Measurements from ENCODE around the gene NLRP7.
"Not testable (repeated sequence)": the region's sequence is repeated elsewhere in the genome, so short reads cannot be mapped to it uniquely, and the experiment has no call there.

Gene NLRP7

DNA sequence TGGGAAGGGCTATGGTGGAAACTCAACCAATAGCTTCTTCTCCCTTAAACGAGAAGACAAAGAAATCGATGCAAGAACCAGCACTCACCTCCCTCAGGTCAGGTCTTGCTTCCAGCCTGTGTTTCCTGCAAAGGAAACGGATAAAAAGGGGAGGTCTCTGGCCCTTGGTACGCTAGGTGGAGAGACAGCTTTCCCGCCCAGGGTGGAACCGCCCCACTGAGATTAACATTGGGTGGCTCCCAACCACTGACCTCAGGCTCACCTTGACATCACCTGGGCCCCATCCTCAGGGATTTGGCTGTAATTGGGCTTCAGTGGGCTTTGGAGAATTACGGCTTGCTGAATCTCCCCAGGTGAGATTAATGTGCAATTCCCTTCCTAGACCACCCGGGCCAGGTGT, at the start of gene NLRP7:
NLRP7 (minus strand) TSS at position 150 of the 400 bp plus-strand sequence.
- no peak for DNase-seq

DNA sequence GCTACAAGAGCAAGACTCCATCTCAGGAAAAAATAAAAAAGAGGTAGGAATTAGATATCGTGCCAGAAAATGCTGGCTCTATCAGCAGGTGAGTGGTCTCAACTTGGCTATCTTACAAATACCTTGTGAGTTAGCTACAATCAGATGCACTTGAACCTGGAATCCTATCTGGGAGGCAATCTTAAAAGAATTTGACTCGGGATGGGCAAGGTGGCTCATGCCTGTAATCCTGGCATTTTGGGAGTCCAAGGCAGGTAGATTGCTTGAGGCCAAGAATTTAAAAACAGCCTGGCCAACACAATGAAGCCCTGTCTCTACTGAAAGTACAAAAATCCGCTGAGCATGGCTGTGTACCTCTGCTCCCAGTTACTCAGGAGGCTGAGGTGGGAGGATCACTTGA, 48.2 kb upstream of the NLRP7 start:
- no peak for DNase-seq

DNA sequence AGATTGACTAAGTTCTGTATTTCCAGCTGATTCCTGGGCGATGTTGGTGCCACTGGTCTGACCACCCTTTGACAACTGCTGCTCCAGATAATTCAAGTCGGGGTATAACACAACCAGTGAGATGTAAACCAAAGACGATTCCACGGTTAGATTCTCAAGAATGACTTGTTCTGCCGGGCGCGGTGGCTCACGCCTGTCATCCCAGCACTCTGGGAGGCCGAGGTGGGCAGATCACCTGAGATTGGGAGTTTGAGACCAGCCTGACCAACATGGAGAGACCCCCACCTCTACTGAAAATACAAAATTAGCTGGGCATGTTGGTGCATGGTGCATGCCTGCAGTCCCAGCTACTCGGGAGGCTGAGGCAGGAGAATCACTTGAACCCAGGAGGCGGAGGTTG, 42.2 kb upstream of the NLRP7 start:
- DNase-seq, result not testable (repeated sequence)

DNA sequence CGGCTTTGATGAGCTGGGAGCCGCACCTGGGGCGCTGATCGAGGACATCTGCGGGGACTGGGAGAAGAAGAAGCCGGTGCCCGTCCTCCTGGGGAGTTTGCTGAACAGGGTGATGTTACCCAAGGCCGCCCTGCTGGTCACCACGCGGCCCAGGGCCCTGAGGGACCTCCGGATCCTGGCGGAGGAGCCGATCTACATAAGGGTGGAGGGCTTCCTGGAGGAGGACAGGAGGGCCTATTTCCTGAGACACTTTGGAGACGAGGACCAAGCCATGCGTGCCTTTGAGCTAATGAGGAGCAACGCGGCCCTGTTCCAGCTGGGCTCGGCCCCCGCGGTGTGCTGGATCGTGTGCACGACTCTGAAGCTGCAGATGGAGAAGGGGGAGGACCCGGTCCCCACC, 35.2 kb upstream of the NLRP7 start:
- not testable (repeated sequence) for DNase-seq

DNA sequence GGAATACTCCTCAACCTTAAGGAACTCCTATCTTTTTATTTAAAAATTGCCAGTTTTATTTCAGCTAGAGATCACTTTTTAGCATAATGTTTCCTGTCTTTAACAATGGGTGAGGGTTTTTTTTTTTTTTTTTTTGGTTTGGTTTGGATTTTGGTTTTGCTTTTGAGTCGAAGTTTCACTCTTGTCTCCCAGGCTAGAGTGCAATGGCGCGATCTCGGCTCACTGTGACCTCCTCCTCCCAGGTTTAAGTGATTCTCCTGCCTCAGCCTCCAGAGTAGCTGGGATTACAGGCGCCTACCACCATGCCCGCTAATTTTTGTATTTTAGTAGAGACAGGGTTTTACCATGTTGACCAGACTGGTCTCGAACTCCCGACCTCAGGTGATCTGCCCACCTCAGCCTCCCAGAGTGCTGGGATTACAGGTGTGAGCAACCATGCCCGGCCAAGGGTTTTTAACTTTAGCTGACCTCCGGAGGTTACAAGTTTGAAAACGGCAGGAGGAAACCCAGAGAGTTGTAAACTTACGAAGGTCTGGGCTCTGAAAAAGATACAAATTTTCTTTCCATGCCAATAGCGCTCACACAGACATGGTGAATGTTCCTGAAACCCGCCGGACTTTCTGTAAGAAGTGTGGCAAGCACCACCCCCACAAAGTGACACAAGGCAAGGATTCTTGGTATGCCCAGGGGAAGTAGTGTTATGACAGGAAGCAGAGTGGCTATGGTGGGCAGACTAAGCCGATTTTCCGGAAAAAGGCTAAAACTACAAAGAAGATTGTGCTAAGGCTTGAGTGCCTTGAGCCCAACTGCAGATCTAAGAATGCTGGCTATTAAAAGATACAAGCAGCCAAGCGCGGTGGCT, 26.1 kb upstream of the NLRP7 start:
- DNase-seq, result not testable (repeated sequence)

DNA sequence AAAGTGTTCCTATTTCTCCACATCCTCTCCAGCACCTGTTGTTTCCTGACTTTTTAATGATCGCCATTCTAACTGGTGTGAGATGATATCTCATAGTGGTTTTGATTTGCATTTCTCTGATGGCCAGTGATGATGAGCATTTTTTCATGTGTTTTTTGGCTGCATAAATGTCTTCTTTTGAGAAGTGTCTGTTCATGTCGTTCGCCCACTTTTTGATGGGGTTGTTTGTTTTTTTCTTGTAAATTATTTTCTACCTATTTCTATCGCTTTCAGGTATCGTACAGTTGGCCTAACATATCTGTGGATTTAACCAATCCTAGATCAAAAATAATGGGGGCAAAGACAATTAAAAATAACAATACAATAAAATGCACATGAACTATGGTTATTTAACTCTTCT, 24.1 kb upstream of the NLRP7 start:
- not testable (repeated sequence) for DNase-seq

DNA sequence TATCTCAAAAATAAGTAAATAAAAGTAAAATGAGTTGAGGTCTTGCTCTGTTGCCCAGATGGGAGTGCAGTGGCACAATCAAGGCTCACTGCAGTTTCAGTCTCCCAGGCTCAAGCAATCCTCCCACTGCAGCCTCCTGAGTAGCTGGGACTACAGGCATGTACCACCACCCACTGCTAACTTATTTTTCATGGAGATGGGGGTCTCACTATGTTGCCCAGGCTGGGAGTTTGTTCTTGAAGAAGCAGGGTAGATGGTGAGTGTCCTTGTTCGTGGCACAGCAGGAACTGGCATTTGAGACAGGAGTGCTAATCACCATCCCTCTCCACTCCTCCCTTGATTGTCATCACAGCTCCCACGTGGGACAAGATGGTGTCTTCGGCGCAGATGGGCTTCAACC, 22.3 kb upstream of the NLRP7 start:
- DNase-seq, result no peak

DNA sequence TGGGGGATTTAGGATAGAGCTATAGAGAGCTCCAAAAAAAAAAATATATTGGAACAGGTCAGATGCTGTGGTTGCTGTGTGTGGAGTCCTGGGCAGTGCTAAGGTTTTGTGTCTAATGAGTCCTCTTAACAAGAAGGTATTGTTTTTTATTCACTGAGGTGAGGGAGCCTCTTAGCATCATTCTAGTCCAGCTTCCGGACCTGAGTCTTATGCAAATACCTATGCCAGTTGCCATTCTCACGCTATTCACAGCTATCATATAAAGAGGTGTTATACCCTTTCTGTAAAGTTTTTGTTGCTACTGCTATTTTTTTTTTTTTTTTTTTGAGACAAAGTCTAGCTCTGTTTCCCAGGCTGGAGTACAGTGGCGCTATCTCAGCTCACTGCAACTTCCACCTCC, 20.3 kb upstream of the NLRP7 start:
- DNase-seq, result no peak

DNA sequence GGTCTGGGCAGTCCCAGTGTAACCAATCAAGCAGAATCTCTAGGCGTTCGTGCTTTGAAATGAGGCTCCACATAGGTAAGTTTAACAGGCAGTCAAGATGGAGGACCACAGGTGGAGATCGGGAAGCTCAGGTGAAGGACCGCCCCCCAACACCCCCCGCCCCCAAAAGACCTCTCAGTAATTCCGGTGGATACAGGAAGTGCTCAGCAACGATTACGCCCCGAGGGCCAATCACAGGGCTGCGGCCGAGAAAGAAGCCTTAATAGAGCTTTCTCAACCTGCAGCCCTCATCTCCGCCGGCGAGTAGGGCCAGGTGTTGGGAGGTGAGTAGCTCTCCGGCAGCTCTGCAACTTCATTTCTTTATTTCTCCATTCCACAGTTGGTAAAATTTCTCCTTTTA, 17.7 kb upstream of the NLRP7 start:
- not testable (repeated sequence) for DNase-seq

DNA sequence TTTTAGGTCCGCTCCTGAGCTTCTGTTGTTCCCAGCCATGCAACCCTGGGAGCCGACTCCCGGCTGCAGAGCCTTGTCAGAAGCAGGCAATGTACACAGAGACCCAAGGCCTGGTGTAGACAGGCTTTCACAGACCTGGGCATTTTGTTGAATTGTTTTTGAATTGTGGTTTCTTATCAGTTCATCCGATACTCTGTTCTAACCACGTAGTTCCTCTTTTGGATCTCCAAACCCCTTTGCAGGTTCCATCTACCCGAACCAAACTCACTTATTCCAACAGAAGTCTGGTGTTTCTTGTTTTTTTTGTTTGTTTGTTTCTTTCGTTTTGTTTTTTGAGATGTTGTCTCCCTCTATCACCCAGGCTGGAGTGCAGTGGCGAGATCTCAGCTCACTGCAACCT, 12.5 kb upstream of the NLRP7 start:
- no peak for DNase-seq

DNA sequence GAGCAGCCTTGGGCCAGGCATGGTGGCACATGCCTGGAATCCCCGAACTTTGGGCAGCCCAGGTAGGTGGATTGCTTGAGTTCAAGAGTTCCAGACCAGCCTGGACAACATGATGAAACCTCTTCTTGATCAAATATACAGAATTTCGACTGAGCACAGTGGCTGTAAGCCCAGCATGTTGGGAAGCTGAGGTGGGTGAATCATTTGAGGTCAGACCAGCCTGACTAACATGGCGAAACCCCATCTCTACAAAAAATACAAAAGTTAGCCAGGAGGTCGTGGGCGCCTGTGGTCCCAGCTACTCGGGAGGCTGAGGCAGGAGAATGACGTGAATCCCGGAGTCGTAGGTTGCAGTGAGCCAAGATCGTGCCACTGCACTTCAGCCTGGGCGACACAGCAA, 8.0 kb upstream of the NLRP7 start:
- no peak for DNase-seq

DNA sequence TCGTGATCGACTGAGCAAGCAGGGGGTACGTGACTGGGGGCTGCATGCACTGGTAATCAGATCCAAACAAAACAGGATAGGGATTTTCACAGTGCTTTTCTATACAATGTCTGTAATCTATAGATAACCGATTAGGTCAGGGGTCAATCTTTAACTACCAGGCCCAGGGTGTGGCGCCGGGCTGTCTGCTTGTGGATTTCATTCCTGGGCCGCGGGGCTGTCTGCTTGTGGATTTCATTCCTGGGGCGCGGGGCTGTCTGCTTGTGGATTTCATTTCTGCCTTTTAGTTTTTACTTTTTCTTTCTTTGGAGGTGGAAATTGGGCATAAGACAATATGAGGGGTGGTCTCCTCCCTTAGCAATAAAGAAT, 6.0 kb upstream of the NLRP7 start:
- not testable (repeated sequence) for DNase-seq

DNA sequence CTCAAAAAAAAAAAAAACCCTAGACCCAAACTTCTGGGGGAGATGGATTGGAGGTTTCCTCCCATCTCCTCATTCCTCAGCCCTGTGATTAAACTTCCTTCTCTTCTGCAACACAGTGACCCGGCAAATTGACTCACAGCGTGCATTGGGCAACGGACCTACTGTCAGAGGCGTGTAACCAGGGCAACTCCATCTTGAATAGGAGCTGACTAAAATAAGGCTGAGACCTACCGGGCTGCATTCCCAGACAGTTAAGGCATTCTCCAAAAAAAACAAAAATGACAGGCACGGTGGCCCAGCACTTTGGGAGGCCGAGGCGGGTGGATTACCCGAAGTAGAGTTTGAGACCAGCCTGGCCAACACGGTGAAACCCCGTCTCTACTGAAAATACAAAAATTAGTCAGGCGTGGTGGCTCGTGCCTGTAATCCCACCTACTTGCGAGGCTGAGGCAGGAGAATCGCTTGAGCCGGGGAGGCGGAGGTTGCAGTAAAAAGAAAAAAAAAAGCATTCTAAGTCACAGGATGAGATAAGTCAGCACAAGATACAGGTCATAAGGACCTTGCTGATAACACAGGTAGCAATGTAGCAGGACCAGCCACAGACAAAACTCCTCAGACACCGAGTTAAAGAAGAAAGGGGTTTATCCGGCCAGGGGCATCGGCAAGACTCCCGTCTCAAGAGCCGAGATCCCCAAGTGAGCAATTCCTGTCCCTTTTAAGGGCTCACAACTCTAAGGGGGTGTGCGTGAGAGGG, 5.4 kb upstream of the NLRP7 start:
- no peak for DNase-seq

DNA sequence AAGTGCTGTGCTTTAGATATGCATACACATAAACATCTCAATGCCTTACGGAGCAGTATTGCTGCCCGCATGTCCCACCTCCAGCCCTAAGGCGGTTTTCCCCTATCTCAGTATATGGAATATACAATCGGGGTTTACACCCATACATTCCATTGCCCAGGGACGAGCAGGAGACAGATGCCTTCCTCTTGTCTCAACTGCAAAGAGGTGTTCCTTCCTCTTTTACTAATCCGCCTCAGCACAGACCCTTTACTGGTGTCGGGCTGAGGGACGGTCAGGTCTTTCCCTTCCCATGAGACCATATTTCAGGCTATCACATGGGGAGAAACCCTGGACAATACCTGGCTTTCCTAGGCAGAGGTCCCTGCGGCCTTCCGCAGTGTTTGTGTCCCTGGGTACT, 3.2 kb upstream of the NLRP7 start:
- not testable (repeated sequence) for DNase-seq

DNA sequence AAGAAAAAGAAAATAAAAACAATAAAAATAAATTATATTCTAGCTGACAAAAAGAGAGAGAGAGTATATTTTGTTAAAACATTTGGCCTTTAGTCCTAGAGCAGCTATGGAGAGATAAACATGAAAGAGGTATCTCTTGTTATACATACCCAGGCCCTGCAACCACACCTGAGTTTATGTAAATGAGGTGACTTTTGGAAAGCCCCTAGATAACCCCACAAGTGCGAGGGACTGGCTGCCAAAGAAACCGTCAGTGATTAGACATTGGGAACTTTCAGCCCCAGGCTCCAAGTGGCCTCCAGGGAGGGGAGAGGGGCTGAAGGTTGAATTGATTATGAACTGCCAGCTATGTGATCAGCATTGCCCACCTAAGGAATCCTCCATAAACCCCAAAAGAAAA, 2.1 kb upstream of the NLRP7 start:
- DNase-seq, result no peak

DNA sequence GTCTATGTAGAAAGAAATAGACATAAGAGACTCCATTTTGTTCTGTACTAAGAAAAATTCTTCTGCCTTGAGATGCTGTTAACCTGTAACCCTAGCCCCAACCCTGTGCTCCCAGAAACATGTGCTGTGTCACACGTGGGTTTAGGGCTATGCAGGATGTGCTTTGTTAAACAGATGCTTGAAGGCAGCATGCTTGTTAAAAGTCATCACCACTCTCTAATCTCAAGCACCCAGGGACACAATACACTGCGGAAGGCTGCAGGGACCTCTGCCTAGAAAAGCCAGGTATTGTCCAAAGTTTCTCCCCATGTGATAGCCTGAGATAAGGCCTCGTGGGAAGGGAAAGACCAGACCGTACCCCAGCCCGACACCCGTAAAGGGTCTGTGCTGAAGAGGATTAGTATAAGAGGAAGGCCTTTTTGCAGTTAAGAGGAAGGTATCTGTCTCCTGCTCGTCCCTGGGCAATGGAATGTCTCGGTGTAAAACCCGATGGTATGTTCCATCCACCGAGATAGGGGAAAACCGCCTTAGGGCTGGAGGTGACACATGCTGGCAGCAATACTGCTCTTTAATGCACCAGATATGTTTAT, 3.5 kb downstream of the NLRP7 start:
- not testable (repeated sequence) for DNase-seq

DNA sequence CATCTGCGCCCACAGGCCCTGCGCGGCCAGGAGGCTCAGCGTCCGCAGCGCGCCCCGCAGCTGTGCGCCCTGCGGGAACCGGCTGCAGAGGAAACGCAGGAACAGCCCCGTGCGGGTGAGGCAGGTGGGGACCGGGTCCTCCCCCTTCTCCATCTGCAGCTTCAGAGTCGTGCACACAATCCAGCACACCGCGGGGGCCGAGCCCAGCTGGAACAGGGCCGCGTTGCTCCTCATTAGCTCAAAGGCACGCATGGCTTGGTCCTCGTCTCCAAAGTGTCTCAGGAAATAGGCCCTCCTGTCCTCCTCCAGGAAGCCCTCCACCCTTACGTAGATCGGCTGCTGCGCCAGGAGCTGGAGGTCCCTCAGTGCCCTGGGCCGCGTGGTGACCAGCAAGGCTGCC, 7.8 kb downstream of the NLRP7 start:
- not testable (repeated sequence) for DNase-seq

DNA sequence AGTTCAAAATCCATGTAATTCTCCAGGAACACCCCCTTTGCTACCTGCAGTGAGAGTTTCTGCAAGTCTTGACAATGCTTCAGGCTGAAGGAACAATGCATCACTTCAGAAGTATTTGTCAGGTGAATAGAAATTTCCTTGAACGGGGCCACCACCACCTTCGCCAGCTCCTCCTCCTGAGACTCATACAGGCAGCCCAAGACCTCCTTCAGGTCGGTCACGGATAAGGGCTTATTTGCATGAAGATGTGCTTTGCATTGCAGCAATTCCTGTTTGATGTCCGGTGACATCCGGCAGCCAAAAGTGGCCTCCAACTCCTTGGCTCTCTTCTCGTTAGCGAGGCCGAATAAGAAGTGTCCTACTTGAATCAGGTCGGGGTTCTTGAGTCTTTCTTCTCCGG, 8.4 kb downstream of the NLRP7 start:
- no peak for DNase-seq

DNA sequence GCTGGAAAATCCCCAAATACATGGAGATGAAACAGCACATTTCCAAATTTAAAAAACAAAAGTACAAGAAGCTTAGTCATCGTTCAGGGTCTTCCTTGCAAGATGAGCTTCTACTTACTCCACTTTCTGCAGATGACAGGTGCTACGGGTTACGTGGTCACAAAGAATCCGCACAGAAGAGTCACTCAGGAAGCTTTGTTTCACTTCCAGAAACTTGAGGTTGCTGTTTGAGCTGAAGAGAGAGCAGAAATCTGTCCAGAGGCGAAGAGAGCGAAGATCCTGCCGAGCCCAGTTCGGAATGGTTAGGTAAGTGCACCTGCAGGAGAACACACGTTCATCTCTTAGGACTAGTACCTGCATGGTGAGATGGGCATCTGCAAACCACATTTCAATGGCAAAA, 9.4 kb downstream of the NLRP7 start:
- no peak for DNase-seq

DNA sequence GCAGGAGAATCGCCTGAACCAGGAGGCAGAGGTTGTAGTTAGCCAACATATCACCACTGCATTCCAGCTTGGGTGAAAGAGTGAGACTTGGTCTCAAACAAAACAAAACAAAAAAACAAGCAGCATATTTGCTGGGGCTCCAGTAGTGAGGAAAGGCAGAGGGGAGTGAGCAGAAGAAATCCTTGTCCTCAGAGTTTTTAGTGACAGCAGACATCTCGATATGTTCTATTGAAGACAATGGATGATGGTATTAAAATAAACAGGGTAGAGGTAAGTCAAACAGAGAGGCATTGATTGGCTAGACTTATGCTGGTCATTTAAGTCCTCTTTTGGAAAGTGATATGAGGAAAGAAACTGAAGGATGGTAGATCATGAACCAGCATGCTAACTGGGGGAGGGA, 19.0 kb downstream of the NLRP7 start:
- DNase-seq, result no peak

DNA sequence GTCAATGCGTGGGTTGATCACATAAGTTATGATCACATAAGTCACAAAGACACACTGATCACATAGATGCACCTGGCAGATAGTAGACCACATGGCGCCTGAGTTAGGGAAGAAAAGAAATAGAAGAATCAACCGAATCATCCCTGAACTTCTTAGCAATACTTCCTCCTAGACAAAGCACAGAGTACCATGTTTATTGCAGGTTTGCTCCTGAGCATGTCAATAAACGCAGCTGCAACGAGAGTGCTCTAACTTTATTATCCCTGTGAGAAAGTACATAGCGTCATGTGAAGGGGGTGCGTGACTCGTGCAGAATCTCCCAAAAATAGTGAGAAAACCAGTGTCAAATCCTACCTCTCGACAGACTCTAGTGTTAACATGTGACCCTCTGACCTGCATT, 24.1 kb downstream of the NLRP7 start:
- no peak for DNase-seq

DNA sequence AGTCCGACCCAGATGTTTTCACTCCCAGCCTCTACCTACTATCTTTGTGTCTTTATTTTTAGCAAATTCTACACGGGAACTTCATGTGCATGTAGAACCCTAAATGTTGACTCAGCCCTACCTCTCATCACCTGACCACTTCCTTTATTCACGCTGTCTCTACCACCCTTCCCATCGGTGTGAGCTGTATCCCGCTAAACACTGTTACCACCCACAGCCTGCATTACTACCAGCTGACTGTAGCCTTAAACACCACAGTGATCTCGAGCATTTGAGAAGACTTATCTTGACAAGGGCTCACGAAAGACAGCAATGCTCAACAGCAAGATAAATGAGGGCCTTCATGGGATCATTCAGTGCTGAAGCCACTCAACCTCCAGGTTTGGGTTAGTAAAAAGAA, 26.2 kb downstream of the NLRP7 start:
- DNase-seq, result no peak

DNA sequence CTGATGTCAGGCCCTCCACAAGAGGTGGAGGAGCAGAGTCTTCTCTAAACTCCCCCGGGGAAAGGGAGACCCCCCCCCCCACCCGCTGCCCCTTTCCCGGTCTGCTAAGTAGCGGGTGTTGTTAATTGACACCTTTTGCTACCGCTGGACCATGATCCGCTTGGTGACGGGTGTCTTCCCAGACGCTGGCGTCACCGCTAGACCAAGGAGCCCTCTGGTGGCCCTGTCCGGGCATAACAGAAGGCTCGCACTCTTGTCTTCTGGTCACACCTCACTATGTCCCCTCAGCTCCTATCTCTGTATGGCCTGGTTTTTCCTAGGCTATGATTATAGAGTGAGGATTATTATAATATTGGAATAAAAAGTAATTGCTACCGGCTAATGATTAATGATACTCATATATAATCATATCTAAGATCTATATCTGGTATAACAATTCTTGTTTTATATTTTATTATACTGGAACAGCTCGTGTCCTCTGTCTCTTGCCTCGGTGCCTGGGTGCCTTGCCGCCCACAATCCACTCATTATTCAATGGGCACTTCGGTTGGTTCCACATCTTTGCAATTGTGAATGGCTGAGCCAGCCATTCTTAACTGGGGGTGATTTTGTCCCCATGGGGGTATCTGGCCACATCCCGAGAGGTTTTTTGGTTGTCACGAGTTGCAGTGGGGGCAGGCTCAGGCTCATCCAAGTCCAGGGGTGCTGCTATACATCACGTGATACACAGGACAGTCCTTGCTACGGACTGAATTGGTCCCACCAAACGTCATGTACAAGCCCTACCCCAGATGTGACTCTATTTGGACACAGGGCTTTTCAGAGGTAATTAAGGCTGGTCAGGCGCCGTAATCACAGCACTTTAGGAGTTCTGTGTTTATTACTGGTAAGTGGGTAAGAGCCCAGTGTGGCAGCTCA, 27.4 kb downstream of the NLRP7 start:
- not testable (repeated sequence) for DNase-seq
